GM21786 (cell line): Measurements from ENCODE around the gene CATSPER2.
"Not testable (repeated sequence)": the region's sequence is repeated elsewhere in the genome, so short reads cannot be mapped to it uniquely, and the experiment has no call there.

Experiments
- ATAC-seq: cut with Tn5 transposase; IDR thresholded peaks from one replicate; pipeline ENCODE4 v1.9.1; 2021; ENCODE audit not compliant: unreplicated experiment

CATSPER2 gene

GRCh38 chr15:43648649-43649429, at the start of gene CATSPER2:
TSS of gene CATSPER2 (minus strand) at chr15:43648844. CDS start at chr15:43648061, 783 bp downstream.
- ATAC-seq = no peak

GRCh38 chr15:43693148-43694022, 44.7 kb upstream of the CATSPER2 start, which contains the start of gene CKMT1A:
TSS of gene CKMT1A (plus strand) at chr15:43693859. CDS start at chr15:43694051, 192 bp downstream.
- ATAC-seq = not testable (repeated sequence)

GRCh38 chr15:43692679-43693078, 44.0 kb upstream of the CATSPER2 start:
- ATAC-seq = not testable (repeated sequence)

GRCh38 chr15:43689604-43690301, 41.1 kb upstream of the CATSPER2 start:
- ATAC-seq = peak; percentile 95

- not testable (repeated sequence) for ATAC-seq
Measured at GRCh38 chr15:43674175-43674574, 25.5 kb upstream of the CATSPER2 start.

GRCh38 chr15:43666177-43666576, 17.5 kb upstream of the CATSPER2 start:
- not testable (repeated sequence) for ATAC-seq

- not testable (repeated sequence) for ATAC-seq
Measured at GRCh38 chr15:43663333-43663732, 14.7 kb upstream of the CATSPER2 start.

- ATAC-seq = not testable (repeated sequence)
Measured at GRCh38 chr15:43662293-43662692, 13.6 kb upstream of the CATSPER2 start.

- not testable (repeated sequence) for ATAC-seq
Measured at GRCh38 chr15:43659727-43660126, 11.1 kb upstream of the CATSPER2 start.

- not testable (repeated sequence) for ATAC-seq
Measured at GRCh38 chr15:43649430-43649926, 834 bp upstream of the CATSPER2 start.

GRCh38 chr15:43638464-43639204, 10.0 kb downstream of the CATSPER2 start:
- peak; percentile 71 for ATAC-seq

- ATAC-seq = not testable (repeated sequence)
Measured at GRCh38 chr15:43626937-43627336, 21.7 kb downstream of the CATSPER2 start.

GRCh38 chr15:43625106-43625505, 23.5 kb downstream of the CATSPER2 start:
- ATAC-seq = no peak

- not testable (repeated sequence) for ATAC-seq
Measured at GRCh38 chr15:43622068-43622799, 26.4 kb downstream of the CATSPER2 start.

- not testable (repeated sequence) for ATAC-seq
Measured at GRCh38 chr15:43618700-43619099, 29.9 kb downstream of the CATSPER2 start, which contains the start of gene STRC. TSS of gene STRC (minus strand) at chr15:43618800. CDS start at chr15:43618722, 78 bp downstream.

GRCh38 chr15:43617750-43618149, 30.9 kb downstream of the CATSPER2 start:
- not testable (repeated sequence) for ATAC-seq

- ATAC-seq = not testable (repeated sequence)
Measured at GRCh38 chr15:43602233-43602632, 46.4 kb downstream of the CATSPER2 start.

- not testable (repeated sequence) for ATAC-seq
Measured at GRCh38 chr15:43600200-43600599, 48.4 kb downstream of the CATSPER2 start.

- ATAC-seq = not testable (repeated sequence)
Measured at GRCh38 chr15:43599131-43599530, 49.5 kb downstream of the CATSPER2 start.
